Left renal cortex interstitium (tissue), 4 donors: Measurements from ENCODE around the gene PLK3. TPM values are rescaled to one million over a fixed set of nuclear protein-coding genes. Genes with fewer than 3 reads are reported as not detected.
"Not testable (repeated sequence)": the region's sequence is repeated elsewhere in the genome, so short reads cannot be mapped to it uniquely, and the experiment has no call there.

ENCODE experiments used
- DNase-seq, 4 donors: peaks; one replicate each; pipeline ENCODE4 v3.0.0-alpha.2; 2013; ENCODE audit warnings: low read depth in 4 of 4, low spot score in 2 of 4, missing footprints in 1 of 4
- polyA plus RNA-seq, 4 donors: library from polyadenylated mRNA; unstranded; fragments of 120-200 nt; gene quantifications; one replicate each; pipeline ENCODE4 v1.2.1, GENCODE V29; 2013; ENCODE audit not compliant: insufficient read length in 4 of 4

PLK3 gene
- polyA plus RNA-seq, 4 donors = 6.8 to 8.4 (median 7.3) TPM

DNA sequence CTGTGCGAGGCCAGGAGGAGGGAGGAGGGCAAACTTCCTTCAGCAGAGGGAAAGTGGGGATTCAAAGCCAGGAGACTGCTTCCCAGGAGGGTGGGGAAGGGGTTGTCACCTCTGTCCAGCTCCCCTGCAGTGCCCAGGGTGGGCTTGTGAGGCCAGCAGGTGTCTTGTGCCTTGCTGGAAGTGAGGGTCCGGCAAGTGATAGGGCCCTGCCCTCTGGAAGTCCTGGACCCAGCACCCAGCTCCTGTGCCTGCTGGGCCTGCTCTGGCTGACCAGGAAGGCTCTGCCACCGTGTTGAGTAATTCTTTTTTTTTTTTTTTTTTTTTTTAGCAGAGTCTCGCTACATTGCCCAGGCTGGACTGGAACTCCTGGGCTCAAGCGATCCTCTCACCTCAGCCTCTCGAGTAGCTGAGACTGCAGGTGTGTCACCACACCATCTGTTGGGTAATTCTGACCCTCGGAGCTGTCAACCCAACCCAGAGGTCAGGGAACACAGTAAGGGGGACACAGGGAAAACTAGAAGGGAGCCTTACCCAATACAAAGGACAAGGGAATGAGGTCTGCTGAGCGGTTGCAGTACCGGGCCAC is 13.2 kb upstream of the PLK3 start:
- DNase-seq = no peak

DNA sequence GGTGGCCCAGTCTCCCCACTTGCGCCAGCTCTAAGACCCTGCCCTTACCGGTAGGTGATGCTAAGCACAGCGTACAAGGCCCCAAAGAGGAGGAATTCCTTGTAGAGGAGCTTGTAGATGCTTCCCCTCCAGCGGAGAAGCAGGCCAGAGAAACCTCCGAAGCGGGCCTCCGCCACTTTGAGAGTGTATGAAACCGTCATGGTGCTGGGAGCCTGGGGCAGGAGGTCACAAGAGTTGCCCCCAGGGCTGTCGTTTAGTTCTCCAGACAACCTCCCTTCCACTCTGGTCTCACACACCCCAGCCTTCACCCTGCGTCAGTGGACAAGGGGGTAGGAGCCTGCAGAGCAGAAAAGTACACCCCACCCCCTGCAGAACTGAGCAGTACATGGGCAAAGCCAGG is 12.7 kb upstream of the PLK3 start:
- no peak for DNase-seq

DNA sequence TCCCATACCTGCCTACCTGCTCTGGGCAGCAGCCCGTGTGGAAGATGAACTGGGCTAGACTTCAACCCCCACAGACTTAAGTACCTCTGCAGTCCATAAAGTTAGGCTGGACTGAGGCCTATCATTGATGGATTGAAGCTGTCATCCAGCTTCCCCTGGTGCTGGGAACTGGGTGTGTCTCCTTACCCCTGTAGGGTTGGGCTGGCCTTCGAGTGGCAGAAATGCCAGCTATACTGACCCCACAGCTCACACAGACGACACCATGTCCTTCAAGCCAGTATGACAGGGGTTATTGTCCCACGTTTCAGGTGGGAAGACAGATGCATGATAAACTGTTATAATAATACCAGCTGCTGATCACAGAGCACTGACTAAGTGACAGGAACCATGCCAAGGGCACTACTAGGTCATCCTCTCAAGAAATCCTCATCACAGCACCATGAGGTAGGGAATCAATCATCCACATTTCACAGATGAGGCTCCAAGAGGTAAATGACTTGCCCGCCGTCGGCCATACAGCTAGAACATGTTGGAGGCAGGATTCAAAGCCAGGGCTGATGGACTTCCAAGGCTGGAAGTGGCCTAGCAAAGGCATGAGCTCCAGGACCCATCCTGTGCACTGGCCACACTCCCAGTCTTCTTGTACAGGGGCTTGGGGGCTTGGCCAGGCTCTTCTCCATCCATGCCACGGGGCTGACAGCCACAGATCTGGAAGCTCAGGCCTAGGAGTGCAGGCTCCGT is 11.9 kb upstream of the PLK3 start, which contains the start of gene BEST4:
Gene BEST4 (minus strand): TSS at position 51 of the 741 bp plus-strand sequence. CDS start 465 bp downstream, outside the sequence.
- no peak for DNase-seq

DNA sequence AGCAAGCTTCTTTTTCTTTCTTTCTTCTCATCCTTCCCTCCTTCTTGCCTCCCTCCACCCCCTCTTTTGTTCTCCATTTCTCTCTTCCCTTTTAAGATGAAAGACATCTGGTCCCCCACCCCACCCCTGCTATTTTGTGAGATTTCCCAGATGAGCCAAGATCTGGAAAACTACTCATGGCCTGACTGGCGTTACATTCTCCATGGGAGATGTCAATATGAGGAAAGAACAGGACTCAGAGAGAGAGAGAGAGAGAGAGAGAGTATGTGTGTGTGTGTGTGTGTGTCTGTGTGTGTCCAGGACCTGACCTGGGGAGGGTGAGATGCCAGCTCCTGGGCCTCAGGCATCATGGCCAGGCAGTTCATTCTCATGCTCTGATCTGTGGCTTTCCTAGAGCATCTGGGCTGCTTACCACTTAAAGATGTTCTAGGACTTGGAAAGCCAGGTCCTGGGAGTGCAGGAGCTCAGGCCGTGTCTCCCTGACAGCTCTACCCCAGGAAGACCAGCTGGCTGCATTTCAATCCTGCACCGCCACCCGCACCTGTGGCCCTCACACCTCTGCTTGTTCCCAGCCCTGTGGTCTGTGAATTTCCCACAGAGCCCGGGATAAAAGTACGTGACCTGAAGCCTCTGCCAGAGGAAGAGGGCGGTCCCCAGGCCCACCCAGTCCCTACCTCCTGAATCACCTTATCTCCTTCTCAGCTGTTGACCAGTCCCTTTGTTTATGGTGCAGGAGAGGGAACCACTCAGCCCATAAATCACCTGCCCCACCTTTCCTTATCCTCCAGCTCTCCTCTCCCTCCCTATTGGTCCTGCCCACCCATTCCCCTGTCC is 9.0 kb upstream of the PLK3 start:
- no peak for DNase-seq

DNA sequence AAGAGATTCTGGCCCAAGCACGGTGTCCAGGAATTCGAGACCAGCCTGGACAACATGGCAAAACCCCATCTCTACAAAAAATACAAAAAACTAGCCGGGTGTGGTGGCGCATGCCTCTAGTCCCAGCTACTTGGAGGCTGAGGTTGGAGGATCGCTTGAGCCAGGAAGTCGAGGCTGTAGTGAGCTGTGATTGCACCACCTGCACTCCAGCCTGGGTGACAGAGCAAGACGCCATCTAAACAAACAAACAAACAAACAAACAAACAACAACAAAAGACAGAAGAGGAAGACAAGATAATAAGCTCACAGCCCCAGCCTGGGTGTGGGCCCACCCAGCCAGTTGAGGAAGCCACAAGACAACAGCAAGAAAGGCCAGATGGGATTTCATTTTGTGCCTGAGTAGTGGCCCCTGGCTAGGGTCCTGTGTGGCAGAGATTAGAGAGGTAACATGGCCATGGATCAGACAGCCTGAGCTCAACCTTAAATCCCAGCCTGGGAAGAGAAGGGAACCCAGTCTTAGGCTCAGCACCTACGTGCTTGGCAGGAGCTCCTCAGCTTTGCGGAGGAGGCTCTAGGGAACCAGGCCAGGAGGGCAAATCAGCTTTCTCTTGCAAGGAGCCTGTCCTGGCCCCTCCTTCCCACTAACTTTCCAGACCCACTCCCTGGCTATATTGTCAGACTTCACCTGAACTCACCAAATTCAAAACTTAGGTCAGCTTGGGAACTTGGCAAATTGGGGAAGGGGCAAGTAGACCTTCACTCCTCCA is 7.3 kb upstream of the PLK3 start:
- DNase-seq = no peak

DNA sequence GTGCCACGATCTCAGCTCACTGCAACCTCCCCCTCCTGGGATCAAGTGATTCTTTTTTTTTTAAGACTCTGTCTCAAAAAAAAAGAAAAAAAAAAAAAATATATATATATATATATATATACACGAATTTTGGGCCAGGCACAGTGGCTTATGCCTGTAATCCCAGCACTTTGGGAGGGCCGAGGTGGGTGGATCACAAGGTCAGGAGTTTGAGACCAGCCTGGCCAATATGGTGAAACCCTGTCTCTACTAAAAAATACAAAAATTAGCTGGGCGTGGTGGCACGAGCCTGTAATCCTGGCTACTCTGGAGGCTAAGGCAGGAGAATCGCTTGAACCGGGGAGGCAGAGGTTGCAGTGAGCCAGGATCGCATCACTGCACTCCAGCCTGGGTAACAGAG is 2.3 kb upstream of the PLK3 start:
- not testable (repeated sequence) for DNase-seq

DNA sequence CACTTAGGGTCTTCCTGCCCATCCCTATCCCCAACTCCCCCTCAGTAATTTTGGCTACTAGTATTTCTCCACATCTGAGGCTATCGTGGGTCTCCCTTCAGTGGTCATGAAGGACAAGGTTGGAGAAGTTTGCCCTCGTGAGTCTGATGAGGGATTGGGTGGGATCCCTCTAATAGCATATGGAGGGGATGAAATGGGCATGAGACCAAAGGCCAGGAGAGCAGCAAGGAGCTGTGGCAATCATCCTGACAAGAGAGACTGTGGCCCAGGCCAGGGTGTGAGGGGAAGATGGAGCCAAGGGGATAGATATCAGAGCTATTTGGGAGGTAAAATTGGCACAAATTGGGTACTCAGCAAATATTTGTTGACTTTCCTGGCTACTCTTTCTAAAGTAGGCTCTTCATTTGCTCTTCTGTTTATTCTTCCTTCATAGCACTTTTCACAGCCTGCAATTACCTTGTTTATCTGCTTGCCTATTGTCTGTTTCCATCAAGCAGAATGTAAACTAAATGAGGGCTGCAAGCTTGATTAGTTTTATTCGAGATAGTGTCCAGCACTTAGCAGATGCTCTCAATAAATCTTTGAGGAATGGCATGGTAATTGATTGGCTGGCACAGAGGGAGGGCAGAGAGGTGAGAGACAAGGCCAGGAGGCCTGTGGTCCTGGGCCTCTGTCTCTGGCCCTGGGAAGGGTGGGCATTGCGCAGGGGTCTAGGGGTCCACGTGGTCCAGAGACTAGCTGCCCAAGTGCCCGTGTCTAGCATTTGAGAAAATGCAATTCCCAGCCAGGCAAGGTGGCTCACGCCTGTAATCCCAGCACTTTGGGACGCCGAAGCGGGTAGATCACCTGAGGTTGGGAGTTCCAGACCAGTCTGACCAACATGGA is 1.5 kb upstream of the PLK3 start:
- no peak for DNase-seq

DNA sequence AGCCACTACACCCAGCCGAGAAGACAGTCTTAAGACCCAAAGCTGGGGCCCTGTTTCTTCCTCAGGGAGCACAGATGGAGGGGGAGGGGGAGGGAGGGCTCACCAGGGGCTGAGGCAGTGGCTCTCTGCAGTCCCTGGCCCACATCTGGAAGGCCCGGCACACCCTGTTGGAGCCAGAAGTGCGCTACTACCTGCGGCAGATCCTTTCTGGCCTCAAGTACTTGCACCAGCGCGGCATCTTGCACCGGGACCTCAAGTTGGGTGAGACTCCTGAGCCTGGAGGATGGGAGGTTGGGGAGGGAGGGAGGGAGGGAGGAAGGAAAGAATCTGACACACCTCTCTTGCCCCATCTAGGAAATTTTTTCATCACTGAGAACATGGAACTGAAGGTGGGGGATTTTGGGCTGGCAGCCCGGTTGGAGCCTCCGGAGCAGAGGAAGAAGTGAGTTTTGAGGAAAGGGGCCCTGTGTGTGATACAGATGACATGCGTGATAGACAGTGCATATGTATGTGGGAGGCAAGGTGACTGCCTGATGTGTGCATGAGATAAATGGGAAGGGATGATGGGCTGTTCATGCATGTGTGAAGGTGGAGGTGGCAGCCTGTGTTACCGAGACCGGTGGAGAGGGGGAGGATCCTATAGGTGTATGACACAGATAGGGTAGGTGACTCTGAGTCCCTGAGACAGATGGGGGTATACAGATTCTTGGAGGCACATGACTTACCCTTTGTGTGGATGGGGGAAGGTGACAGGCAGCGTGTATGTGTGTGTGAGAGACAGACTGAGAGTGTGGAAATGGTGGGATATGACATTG is 1.5 kb downstream of the PLK3 start:
- no peak for DNase-seq

DNA sequence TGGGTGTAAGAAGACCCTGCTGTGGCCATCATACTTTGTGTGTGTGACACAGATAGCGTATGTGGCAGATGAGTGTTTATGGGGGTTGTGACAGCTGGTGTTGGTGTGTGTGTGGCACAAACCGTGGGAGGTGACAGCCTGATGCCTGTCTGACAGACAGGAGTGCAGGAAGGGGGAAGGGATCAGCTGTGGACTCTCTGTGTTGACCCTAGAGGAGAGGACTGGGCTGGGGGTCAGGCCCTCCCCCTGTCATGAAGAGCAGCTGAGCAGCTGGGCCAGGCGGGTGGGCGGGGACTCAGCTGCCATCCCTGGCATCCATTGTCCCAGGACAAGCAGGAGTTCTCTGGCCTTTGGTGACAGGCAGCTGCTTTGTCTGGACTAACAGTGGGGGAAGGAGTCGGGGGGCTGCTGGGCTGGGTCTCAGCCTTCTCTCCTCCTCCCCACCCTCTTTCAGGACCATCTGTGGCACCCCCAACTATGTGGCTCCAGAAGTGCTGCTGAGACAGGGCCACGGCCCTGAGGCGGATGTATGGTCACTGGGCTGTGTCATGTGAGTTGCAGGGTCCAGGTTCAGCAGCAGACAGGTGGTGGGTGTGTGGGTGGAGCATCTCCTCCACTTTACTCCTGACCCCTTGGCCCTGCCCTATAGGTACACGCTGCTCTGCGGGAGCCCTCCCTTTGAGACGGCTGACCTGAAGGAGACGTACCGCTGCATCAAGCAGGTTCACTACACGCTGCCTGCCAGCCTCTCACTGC is 2.3 kb downstream of the PLK3 start:
- DNase-seq = no peak

DNA sequence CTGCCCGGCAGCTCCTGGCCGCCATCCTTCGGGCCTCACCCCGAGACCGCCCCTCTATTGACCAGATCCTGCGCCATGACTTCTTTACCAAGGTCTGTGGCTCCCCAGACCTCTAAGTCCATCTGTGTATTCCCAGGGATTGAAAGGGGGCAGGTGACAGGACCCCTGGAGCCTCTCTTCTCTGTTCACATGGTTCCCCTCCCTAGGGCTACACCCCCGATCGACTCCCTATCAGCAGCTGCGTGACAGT is 2.8 kb downstream of the PLK3 start:
- DNase-seq = no peak

DNA sequence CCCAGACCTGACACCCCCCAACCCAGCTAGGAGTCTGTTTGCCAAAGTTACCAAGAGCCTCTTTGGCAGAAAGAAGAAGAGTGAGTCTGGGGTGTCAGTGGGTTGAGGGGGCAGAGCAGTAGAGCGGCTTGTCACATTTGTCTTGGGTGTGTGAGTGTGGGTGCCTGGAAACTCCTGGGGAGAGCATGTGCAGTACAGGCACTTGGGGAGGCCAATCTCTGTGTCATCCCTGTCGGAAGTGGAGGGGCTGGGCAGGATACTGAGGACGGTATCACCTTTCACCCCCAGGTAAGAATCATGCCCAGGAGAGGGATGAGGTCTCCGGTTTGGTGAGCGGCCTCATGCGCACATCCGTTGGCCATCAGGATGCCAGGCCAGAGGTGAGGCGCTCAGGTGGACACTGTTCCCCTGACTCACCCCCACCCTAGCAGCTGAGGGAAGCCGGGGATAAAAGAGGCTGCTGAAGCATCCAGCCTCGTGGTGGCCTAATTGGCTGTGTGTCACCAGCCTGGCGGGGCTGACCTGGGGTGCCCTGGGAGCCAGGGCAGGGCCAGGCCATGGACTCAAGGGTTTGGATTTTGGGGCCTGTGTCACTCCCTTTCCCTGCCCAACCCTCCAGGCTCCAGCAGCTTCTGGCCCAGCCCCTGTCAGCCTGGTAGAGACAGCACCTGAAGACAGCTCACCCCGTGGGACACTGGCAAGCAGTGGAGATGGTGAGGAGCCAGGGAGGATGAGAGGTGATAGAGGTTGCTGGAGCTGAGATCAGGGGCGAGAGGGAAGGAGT is 3.3 kb downstream of the PLK3 start:
- no peak for DNase-seq

DNA sequence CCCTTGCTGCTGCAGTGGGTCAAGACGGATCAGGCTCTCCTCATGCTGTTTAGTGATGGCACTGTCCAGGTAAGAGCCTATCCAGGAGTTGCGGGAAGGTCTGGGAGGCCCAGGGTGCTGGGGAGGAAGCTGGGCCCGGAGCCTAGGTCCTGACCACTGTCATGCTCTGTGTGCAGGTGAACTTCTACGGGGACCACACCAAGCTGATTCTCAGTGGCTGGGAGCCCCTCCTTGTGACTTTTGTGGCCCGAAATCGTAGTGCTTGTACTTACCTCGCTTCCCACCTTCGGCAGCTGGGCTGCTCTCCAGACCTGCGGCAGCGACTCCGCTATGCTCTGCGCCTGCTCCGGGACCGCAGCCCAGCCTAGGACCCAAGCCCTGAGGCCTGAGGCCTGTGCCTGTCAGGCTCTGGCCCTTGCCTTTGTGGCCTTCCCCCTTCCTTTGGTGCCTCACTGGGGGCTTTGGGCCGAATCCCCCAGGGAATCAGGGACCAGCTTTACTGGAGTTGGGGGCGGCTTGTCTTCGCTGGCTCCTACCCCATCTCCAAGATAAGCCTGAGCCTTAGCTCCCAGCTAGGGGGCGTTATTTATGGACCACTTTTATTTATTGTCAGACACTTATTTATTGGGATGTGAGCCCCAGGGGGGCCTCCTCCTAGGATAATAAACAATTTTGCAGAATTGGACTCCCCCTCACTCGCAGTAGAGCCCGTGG is 5.3 kb downstream of the PLK3 start:
- DNase-seq = no peak

DNA sequence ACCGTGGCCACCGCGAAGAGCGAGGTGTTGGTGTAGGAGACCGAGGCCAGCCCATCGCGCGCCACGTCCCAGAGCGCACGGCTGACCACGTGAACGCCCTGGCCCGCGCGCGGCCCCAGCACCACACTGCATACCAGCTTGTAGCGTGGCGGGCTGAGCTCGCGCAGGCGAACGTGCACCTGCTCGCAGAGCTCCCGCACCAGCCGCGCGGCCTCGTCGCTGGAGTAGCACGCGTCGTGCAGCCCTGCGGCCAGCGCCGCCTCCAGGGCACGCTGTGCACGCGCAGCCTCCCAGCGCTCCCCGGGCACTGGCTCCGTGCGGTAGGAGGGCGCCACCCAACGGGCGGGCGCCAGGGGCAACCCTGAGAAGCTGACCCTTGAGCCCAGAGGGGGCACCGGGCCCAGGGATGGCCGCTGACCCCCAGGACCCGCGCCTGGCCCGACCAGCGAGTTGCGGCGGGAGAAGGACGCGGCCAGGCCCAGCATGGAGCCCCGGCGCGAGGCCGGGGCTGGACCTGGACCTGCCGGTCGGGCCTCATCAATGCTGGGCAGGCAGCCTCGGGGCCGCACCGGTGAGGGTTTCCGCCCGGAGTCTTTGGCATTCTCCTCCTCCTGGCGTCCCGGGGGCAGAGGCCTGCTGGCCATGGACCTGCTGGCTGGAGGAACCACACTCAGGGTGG is 6.0 kb downstream of the PLK3 start:
- no peak for DNase-seq

DNA sequence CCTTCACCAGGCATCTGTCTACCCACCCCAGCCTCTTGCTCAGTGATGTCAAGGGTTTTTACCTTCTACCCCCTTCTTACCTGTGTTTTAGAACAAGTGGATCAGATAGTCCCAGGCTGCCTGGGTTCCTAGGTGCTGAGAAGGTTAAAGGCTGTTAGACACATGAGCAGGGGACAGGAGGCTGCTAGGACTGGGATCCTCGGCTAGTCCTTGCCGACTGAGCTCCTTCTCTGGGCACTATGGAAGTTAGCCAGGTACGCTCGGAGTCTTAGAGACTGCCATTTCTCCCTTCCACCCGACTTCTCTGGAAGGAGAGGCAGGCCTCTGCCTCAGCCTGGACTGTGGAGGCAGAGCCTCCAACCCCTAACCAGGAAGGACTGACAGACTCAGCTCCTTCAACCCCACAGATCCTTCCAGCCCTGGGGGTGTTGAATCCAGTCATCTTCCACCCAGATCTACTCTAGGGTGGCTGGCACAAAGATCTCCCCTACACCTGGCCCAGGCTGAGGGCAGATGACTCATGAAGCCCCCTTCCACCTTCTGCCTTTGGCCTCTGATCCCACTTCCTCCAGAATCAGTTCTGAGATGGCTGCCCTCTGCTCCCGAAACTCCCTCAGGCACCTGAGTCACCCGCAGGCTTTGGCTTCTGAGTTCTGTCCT is 6.7 kb downstream of the PLK3 start, which contains the start of gene DYNLT4:
Gene DYNLT4 (minus strand): TSS at position 648 of the 660 bp plus-strand sequence. CDS start 683 bp downstream, outside the sequence.
- DNase-seq = no peak

DNA sequence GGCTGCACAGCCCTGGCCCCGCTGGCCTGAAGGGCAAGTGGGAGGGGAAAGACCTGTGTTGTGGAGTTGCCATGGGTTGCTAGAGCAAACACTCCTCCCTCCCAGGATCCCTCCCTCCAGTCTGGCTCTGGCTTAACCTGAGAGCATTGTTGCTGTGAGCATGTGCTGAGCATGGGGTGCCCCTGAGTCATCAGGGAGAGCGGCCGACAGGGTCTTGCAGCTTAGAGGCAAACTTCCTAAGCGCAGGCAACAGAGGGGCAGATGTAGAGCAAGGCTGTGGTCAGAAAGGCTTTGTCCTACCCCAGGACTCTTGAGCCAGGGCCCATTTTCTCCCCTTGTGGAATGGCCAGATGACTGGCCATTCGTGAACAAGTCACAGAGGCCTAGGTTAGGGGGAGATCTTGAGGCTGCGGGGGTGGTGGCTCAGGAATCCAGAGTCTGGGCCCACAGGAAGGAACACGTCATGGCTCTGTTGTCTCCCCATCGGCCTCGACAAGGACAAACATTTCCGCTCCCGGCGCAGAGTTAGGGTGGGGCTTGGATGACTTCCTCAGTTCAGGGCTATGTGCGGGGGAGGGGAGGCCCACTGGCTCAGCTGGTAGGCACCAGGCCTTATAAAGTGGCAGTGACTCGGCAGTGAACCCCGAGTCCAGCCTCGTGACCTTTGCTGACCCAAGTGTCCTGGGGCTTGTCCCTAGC is 7.3 kb downstream of the PLK3 start:
- DNase-seq = peak in 2 of 4 donors; percentile 81 to 83
